SIG-M5 (cell line): ENCODE data around the gene ITGB1BP2.
"Not testable (repeated sequence)": the region's sequence is repeated elsewhere in the genome, so short reads cannot be mapped to it uniquely, and the experiment has no call there.

Experiments
- DNase-seq: peaks from one replicate; lab custom pipeline; 2025; lab: John Stamatoyannopoulos, UW

ITGB1BP2 gene

DNA sequence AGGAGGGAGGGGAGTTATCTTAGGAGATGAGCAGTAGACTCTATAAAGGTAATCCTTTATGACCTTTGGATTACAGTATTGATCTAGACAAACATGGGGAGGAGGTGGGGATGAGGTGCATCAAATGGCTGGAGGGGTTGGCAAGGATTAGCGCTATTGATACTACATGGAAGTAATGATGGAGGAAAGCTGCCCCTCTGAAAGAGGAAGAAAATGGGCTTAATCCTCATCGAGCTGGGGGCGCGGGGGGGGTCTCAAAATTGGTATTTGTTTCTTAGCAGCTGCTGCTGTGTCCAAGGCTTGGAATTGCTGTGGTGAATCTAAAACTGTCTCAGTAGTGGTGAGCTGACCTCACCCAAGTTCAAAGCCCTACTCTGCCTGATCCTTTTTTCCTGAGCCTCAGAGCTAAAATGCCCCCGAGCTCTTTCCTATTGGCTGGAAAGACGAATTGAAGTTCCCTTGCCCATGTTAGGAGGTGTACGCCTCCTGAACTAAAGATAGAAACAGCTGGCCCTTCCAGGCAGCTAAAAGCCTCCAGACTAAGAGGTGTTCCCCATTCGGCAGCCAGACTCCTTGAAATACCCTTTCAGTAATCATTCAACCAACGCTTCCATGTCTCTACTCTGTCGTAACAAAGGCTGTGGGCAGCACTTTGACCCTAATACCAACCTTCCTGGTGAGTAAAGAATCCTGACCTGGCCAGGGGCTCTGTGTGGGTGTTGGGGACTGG lies at the start of gene ITGB1BP2:
Gene ITGB1BP2 (plus strand): TSS at position 556 of the 730 bp plus-strand sequence. CDS start 57 bp downstream, at position 613.
- no peak for DNase-seq

DNA sequence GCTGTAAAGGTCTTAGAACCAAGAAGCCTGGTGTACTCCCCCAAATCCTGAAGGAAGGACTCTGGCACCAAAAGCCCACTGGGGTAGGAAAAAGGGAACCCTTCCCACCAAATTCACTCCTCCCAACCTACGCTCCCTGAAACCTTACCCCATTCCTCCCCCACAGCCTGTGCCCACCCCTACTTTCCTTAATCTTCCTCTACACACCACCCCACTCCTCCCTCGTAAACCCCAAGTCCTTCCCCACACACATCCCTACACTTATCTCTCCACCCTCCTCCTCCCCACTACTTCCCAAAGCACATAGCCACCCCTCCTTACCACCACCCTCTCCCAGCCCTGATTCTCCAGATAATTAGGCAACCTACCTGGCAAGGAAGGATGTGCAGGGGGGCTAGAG lies 49.3 kb upstream of the ITGB1BP2 start:
- DNase-seq, result no peak

DNA sequence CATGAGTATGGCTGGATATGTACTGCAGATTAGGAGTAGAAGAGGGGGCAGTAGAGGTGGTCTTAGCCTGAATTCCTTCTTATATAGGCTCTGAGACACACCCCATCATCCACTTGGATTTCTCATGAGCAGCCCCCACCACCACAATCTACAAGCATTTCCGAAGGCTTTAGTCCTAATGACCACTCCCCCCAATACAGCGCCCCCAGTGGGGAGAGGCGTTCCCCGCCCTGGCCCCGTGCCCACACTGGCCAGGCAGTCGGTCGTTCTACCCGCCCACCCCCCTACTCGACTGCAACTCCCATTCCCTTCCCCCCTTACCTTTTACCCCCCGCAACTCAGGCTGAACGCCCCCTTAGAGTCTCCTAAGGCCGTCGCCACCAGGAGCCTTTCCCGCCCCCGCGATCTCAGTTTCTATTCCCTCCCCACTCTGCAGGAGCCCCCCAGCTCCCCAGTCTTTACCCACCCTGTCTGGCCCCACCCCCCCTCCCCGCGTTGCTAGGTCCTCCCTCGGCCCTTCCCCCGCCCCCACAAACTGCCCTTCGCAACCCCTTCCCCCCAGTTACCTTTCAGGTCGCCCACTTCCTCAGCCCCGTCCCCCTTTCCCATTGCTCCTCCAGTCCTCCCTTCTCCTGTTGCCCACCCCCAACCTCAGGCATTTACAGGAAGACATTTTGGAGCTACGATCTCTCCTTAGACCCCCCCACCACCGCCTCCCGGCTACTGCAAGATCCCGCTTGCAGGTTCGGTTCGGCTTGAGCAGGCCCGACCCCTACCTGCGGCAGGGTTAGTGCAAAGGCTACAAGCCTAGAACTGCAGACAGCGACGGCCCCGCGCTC lies 48.1 kb upstream of the ITGB1BP2 start:
- no peak for DNase-seq

DNA sequence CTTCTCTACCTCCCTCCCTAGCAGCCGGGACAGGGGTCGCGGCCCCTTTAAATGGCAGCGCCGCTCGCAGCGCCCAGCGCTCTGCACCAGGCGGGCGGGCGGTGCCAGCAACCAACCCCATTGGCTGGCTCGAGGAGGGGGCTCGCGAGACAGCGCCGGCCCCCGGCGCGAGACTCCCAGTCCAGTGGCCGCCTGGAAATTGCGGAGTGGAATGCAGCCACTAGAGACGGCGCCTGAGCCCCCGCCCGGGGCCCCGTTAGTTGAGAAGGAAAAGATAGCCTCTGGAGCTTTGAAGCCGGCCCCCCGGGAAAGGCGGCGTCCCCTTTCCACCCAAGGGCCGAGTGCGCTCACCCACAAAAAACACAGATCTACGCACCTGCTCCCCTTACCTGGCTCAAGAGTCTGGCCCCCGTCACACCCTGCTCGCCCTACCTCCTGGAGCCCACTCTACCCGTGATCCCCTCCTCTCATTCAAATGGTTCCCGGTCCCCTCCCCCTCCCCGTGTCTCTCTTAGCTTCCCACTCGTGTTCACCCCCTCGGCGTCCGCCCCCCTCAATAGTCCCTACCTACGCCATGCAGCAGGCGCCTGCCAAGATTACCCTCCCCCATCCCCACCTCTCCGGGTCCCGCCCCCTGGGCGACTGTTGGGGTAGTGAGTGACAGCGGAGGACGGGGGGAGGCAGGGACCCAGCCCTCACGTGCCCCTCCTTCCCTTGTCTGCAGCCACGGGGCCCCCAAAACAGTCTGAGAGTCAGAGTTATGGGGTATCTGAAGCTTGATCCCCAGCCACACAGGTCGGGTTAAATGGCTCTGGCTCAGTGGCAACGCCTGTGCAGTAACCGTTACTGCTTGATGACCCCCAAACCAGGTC lies 47.2 kb upstream of the ITGB1BP2 start, which contains the start of gene ZMYM3:
Gene ZMYM3 (minus strand): TSS at position 49 of the 872 bp plus-strand sequence. CDS start 885 bp downstream, outside the sequence.
- DNase-seq, result peak; percentile 7

DNA sequence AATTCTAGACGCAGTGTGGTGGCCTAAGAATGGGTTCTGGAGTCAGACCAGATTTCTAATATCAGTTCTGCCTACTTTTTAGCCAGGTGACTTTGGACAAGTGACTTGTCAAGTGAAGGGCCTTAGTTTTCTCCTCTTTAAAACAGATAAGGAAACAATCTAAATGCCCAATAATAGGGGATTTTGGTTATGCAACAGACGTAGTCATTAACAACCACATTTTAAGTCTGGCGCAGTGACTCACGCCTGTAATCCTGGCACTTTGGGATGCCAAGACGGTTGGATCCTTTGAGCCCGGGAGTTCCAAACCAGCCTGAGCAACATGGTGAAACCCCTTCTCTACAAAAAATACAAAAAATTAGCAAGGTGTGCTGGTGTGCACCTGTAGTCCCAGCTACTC lies 45.5 kb upstream of the ITGB1BP2 start:
- DNase-seq, result no peak

DNA sequence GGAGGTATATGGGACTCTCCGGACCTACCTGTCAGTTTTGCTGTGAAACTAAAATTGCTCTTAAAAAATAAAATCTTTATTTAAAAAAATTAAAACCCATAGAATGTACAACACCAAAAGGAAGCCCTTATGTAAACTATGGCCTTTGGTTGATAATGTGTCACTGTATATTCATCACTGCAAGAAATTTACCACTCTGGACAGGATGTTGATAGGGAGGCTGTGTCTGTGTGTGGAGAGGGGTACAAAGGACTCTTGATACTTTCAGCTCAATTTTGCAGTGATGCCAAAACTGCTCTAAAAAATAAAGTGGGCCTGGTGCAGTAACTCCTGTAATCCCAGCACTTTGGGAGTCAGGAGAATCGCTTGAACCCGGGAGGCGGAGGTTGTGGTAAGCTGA lies 44.7 kb upstream of the ITGB1BP2 start:
- no peak for DNase-seq

DNA sequence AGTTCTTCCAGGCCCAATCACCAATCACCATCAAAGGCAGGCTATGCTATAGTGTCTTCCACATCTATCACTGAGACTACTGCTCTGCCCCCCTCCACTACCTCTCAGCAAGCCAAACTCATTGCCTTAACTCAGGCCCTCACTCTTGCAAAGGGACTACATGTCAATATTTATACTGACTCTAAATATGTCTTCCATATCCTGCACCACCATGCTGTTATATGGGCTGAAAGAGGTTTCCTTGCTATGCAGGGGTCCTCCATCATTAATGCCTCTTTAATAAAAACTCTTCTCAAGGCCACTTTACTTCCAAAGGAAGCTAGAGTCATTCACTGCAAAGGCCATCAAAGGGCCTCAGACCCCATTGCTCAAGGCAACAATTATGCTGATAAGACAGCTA lies 32.9 kb upstream of the ITGB1BP2 start:
- DNase-seq, result not testable (repeated sequence)

DNA sequence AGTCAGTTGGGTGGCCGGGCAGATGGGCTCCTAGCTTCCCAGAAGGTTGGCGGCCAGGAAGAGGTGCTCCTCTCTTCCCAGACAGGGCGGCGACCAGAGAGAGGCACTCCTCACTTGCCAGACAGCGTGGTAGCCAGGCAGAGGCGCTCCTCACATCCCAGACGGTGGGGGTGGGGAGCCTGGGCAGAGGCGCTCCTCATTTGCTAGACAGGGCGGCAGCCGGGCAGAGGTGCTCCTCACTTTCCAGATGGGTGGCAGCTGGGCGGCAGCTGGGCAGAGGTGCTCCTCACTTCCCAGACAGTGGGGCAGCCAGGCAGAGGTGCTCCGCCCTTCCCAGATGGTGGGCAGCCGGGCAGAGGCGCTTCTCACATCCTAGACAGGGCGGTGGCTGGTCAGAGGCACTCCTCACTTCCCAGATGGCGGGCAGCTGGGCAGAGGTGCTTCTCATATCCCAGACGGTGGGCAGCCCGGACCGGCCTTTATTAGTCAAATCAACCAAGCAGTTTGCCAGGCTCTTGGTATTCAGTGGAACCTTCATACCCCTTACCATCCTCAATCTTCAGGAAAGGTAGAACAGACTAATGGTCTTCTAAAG lies 31.7 kb upstream of the ITGB1BP2 start:
- DNase-seq, result no peak

DNA sequence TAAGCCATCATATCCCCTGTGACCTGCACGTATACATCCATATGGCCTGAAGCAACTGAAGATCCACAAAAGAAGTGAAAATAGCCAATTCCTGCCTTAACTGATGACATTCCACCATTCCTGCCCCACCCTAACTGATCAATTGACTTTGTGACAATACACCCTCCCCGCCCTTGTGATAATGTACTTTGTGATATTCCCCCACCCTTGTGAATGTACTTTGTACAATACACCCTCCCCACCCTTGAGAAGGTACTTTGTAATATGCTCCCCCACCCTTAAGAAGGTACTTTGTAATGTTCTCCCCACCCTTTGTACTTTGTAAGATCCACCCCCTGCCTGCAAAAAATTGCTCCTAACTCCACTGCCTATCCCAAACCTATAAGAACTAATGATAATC lies 29.2 kb upstream of the ITGB1BP2 start:
- DNase-seq, result not testable (repeated sequence)

DNA sequence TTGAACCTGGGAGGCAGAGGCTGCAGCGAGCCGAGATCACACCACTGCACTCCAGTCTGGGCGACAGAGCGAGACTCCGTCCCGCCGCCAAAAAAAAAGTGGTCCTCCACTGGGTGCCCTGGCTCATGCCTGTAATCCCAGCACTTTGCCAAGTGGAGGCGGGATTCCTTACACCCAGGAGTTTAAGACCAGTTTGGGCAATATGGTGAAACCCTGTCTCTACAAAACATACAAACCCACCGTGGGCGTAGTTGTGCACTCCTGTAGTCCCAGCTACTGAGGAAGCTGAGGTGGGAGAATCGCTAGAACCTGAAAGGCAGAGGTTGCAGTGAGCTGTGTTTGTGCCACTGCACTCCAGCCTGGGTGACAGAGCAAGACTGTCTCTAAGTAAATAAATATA lies 20.2 kb upstream of the ITGB1BP2 start:
- not testable (repeated sequence) for DNase-seq

DNA sequence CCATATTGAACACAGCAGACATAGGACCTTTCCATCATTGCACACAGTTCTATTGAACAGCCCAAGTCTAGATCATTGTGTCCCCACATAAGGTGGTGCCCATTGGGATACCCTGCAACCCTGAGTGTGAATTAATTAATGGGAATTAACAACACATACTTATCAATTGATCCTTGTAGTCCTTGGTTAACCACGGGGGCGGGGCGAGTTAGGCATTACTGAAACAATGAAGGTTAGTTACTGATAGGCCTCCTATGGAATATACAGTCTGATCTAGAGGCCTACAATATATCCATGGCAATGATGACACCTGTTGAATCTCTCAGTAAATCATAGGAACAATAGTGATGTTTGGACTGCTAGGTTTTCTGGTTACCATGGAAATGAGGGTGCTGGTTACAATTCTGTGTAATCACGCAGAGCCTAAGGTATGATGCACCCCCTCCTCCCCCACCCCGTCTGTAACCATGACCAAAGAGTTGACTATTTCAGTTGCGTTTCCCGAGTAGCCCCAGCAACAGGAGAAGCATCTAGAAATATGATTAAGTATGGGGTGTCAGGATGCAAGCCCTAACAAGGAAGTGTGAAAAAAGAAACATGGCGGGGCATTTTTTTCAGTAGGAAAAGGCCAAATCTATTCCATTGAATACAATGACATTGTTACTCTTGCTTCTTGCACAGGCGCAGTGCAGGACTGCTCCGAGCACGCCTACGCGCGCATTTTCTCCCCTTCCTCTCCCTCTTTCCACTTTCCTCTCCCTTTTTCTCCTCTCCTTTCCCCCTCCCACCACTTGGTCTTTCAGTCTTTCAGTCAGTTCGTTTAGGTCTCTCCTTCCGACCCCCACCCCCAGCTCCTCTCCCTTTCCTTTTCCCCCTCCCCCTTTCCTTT lies 18.8 kb upstream of the ITGB1BP2 start:
- no peak for DNase-seq

DNA sequence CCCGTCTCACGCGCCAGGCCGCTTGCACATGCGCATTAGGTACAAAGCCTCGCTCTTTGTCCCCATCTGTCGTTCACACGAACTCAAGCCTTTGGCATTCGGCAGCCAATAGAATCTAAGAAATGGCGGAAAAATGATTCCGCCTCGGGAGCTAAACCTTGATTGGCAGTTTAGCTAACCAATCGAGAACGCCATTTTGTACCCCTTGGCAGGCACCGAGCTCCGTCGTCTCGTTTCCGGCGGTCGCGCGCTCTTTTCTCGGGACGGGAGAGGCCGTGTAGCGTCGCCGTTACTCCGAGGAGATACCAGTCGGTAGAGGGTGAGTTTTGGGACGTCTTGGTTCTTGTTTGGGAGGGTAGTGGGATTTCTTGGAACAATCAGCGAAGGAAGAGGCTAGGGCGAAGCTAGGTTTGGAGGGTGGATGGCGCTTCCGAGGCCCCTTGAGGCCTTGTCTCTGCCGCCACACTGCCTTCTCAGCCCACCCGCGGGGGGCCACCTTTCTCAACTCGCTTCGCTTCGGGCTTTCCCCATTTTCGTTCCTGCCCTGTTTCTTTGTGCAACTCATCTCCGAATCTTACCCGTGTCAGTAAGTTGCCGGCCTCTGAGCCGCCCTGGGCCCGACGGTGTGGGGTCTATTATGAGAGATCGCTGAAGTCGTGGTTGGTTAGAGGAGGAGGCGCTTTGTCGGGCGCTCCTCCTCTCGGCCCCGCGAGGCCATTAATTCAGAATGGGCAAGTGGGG lies 18.0 kb upstream of the ITGB1BP2 start, which contains the start of gene NONO:
Gene NONO (plus strand): TSS at position 233 of the 741 bp plus-strand sequence. CDS start 7,003 bp downstream, outside the sequence.
- DNase-seq, result peak; percentile 90

DNA sequence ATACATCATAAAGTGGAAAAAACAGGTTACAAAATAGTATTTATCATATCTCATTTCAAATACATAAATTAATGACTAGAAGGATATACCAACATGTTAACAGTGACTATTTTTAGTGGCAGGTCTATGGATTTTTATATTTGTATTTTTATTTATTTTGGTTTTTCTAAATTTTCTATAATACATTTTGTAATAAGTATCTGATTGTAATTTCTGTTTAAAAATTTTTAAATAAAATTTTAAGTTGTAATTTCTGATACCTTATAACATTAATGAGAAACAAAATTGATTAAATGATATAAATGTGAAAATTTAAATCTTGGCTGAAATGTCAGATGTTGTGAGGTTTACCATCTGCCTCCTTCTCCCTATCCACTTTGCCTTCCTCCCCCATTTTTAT lies 15.6 kb upstream of the ITGB1BP2 start:
- no peak for DNase-seq

DNA sequence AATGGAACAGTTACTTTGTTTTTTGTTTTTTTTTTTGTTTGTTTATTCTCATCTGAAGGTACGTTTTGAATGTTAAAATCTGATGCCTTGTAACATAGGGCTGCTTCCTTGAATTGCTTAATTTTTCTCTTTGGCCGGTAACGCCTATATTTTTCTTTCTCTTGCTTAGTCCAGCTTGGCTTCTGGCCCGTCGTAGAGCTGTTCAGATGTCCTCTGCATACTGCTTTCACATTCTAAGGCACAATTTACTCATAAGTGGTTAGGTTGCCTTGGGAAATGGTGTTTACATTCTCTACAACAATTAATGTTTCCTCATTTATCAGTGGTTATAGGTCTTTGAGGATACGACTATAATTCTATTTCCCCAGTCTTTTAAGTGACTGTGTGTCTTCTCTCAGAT lies 10.2 kb upstream of the ITGB1BP2 start:
- no peak for DNase-seq

DNA sequence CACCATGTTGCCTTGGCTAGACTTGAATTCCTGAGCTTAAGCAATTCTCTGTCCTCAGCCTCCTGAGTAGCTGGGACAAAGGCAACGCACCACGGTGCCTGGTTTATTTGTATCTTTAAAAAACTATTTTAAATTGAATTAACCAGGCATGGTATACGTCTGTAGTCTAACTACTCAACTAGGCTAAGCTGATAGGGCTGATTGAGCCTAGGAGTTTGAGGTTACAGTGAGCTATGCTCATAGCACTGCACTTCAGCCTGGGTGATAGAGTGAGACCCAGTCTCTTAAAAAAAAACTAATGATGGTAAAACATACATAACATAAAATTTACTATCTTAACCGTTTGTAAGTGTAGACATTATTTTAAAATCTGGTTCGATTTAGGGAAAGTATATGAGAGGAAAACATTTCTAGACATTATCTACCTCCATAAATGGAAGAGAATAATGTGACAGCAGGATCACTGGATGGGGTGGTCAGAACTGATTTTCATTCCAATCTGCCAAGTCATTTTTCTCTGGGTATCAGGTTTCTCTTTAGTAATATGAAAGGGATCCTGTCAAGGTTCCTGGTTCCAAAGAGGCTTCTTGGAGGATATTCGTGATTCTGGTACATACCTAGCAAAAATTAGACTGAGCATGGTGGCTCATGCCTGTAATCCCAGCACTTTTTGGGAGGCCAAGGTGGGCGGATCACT lies 8.7 kb upstream of the ITGB1BP2 start:
- no peak for DNase-seq

DNA sequence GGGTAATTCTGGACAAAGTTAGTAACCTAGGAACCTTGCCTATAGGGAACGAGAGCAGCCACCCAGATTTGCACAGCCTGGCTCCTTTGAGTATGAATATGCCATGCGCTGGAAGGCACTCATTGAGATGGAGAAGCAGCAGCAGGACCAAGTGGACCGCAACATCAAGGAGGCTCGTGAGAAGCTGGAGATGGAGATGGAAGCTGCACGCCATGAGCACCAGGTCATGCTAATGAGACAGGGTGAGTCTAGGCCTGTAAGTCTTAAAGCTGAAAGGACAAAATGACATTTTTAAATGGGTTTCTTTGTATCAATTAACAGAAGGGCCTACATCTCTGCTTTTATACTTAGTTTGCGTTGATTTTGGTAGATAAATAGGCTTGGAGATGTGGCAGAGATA lies 4.7 kb upstream of the ITGB1BP2 start:
- no peak for DNase-seq

DNA sequence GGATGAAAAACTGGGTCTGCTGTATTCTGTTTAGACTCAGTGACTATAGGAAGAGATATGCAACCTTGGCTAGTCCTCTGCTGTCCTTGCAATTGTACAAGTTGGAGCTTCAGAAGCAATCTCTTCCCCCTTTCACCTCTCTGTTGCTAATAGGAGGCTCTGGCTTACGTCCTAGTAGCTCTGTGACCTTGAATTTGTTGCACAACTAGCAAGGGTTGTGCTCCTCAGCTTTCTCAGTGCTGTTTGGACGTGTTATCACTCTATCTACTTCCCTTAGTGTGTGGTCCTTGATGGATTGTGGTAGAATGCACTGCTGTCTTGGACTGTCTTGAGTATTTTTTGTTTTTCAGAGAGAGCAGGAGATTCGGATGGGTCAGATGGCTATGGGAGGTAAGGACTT lies 3.4 kb upstream of the ITGB1BP2 start:
- DNase-seq, result no peak

DNA sequence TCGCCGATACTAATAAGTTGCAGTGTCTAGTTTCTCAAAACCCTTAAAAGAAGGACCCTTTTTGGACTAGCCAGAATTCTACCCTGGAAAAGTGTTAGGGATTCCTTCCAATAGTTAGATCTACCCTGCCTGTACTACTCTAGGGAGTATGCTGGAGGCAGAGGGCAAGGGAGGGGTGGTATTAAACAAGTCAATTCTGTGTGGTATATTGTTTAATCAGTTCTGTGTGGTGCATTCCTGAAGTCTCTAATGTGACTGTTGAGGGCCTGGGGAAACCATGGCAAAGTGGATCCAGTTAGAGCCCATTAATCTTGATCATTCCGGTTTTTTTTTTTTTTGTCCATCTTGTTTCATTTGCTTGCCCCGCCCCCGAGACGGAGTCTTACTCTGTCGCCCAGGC lies 1.5 kb upstream of the ITGB1BP2 start:
- not testable (repeated sequence) for DNase-seq

DNA sequence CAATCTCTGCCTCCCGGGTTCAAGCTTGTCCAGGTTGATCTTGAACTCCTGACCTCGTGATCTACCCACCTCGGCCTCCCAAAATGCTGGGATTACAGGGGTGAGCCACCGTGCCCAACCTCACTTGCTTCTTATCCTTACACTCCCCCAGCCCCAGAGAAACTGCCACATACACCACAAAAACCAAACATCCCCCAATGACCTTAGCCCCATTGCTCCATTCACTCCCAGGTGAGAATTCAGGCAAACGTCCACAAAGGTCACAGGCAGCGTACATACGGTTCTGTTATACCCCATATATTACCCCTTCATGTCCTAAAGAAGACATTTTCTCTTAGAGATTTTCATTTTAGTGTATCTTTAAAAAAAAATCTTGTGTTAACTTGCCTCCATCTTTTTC lies 1.1 kb upstream of the ITGB1BP2 start:
- DNase-seq, result not testable (repeated sequence)
